Measurements from ENCODE around the gene SPP2.

SPP2 gene

DNA sequence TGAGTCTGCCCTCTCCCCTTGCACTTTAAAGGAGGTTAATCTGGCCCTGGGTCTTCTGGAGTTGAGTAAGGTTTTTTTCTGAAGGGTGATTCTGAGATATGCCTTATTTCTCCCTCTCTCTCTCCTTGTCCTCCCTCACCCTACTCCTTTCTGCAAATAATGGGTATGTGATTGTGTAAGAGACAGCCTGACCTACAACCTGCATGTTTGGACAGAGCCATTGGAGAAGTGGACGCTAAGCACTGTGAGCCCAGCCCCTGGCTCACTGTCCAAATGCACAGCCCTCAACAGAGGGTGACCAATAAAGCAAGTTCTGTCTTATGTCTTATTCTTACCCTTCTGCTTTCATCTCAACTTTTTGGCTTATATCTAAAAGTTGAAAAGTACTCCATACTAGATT is 71.5 kb downstream of the SPP2 start:
- DNase-seq (ENCODE audit: low read depth): no peak
- no peak overlapping the region for H3K4me3 ChIP-seq (ENCODE audit: low read length)

DNA sequence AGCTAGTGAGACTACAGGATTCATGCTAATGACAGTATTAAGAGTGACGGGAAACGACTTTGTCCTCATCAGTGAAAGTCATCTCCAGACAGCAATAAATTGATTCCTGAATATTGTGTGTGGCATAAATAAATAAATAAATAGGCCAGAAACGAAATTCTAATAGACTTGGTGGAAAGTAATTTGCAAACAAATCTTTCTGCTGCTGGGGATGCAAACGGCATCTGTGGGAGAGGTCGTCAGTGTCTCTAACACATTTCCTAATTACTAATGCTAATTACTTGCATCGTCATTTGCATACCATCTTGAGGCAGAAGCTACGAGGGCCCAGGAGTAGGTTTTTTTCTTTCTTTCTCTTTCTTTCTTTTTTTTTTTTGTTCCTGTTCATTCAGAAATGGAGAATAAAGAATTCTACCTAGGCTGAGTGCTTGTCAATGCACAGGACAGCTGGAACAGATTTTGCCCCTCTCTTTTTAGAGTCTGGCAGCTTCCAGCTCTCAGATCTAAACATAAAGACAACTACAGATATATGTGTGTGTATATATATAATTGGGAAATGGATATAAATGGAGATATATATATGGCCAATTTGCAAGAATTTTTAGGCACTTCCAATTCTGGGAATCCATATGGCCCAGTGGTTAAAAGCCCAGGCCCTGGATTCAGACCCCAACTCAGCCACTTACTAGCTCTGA is 75.1 kb downstream of the SPP2 start:
- no peak for DNase-seq (ENCODE audit: low read depth)
- no peak for TF ChIP-seq CTCF (conservative IDR thresholded peaks at IDR 0.05; ENCODE audit: low read depth, low read length)
- no peak overlapping the region for H3K4me3 ChIP-seq (ENCODE audit: low read length)

More for the DNA sequence above, 71.5 kb downstream of the SPP2 start:
- TF ChIP-seq CTCF (conservative IDR thresholded peaks at IDR 0.05; ENCODE audit: low read depth, low read length): no peak

DNA sequence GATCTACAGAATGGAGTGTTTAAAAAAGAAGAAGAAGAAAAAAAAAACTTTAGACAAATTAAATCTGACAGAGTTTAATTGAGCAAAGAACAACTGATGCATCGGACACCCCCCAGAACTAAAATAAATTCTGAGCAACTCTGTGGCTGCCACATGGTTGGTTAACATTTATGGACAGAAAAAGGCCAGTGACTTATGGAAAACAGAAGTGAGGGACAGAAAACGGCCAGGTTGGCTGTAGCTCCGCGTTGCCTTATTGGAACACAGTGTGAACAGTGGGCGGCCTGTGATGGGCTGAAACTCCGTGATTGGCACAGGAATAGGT is 75.6 kb downstream of the SPP2 start:
- H3K4me3 ChIP-seq (ENCODE audit: low read length): no peak overlapping the region
- no peak for DNase-seq (ENCODE audit: low read depth)
- TF ChIP-seq CTCF (conservative IDR thresholded peaks at IDR 0.05; ENCODE audit: low read depth, low read length): no peak
